OCI-LY7 (cell line): ENCODE results near the gene ETFRF1.

ENCODE experiments used
- EZH2phosphoT487 ChIP-seq: fragments of 200-600 bp; sonication (generic); IDR thresholded peaks from 2 replicates; pipeline ENCODE4 v1.6.1; 2018; ENCODE audit warnings: low read depth, borderline replicate concordance, mild to moderate bottlenecking, mixed run types, antibody characterized with exemption, low read length, moderate library complexity, mixed read lengths
- TF ChIP-seq, protein P1 (sequence below): fragments of 200-600 bp; sonication (generic); conservative IDR thresholded peaks from 2 replicates; pipeline ENCODE4 v1.5.1; 2014; ENCODE audit warnings: mild to moderate bottlenecking, antibody characterized with exemption, low read length, moderate library complexity, mixed read lengths

DNA sequence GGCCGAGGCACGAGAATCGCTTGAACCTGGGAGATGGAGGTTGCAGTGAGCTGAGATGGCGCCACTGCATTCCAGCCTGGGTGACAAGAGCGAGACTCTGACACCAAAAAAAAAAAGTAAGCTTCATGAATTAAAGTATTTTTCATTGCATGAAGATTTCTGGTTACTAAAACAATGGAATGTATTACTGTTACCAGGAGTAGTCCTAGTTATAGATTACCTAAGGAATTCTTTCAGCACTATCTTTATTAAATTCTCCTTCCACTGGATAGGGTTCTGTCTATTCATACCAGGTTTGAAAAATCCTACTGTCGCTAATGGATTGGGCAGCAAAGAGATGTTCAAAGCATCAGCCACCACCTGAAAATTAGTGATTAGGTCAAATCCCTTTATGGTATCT, 12.4 kb downstream of the ETFRF1 start:
- TF ChIP-seq, protein P1, sequence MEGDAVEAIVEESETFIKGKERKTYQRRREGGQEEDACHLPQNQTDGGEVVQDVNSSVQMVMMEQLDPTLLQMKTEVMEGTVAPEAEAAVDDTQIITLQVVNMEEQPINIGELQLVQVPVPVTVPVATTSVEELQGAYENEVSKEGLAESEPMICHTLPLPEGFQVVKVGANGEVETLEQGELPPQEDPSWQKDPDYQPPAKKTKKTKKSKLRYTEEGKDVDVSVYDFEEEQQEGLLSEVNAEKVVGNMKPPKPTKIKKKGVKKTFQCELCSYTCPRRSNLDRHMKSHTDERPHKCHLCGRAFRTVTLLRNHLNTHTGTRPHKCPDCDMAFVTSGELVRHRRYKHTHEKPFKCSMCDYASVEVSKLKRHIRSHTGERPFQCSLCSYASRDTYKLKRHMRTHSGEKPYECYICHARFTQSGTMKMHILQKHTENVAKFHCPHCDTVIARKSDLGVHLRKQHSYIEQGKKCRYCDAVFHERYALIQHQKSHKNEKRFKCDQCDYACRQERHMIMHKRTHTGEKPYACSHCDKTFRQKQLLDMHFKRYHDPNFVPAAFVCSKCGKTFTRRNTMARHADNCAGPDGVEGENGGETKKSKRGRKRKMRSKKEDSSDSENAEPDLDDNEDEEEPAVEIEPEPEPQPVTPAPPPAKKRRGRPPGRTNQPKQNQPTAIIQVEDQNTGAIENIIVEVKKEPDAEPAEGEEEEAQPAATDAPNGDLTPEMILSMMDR: no peak
- no peak for TF ChIP-seq EZH2phosphoT487
